Smooth muscle cell (in vitro differentiated cells): ENCODE measurements around the gene CECR2. TPM values are rescaled to one million over a fixed set of nuclear protein-coding genes. Genes with fewer than 3 reads are reported as not detected.

ENCODE experiments used
- DNase-seq: peaks from one replicate; lab custom pipeline; 2025; ENCODE audit not compliant: unreplicated experiment; lab: John Stamatoyannopoulos, UW
- H2AFZ ChIP-seq: fragments of 200-600 bp; sonication (generic); 2 replicates; pipeline ENCODE4 v1.6.0; 2016; ENCODE audit warnings: antibody characterized with exemption, low read depth, mild to moderate bottlenecking
- H3F3A ChIP-seq: fragments of 200-600 bp; sonication (generic); 2 replicates; pipeline ENCODE4 v1.6.0; 2017; ENCODE audit warnings: antibody characterized with exemption, low read depth
- H3K27ac ChIP-seq: fragments of 200-600 bp; sonication (generic); 2 replicates; pipeline ENCODE4 v1.5.1; 2016; ENCODE audit warnings: low read depth, mild to moderate bottlenecking
- H3K27me3 ChIP-seq: fragments of 200-600 bp; sonication (generic); 2 replicates; pipeline ENCODE4 v1.6.1; 2016; ENCODE audit warnings: low read depth, mild to moderate bottlenecking
- H3K36me3 ChIP-seq: fragments of 200-600 bp; sonication (generic); 2 replicates; pipeline ENCODE4 v1.5.1; 2016; ENCODE audit warnings: low read depth
- H3K4me1 ChIP-seq: fragments of 200-600 bp; sonication (generic); 2 replicates; pipeline ENCODE4 v1.5.1; 2016; ENCODE audit warnings: low read depth
- H3K4me2 ChIP-seq: fragments of 200-600 bp; sonication (generic); 2 replicates; pipeline ENCODE4 v1.6.0; 2016; ENCODE audit warnings: mild to moderate bottlenecking
- H3K4me3 ChIP-seq: fragments of 200-600 bp; sonication (generic); 2 replicates; pipeline ENCODE4 v1.5.1; 2016; ENCODE audit warnings: mild to moderate bottlenecking
- H3K79me2 ChIP-seq: fragments of 200-600 bp; sonication (generic); 2 replicates; pipeline ENCODE4 v1.6.0; 2016; ENCODE audit warnings: low read depth, mild to moderate bottlenecking
- H3K9ac ChIP-seq: fragments of 200-600 bp; sonication (generic); 2 replicates; pipeline ENCODE4 v1.6.0; 2016; ENCODE audit warnings: low read depth
- H3K9me3 ChIP-seq: fragments of 200-600 bp; sonication (generic); replicated peaks from 2 replicates; pipeline ENCODE4 v1.5.1; 2016; ENCODE audit warnings: low read depth
- H4K20me1 ChIP-seq: fragments of 200-600 bp; sonication (generic); 2 replicates; pipeline ENCODE4 v1.6.0; 2016; ENCODE audit warnings: low read depth
- WGBS: methylation state at CpG from one replicate; pipeline ENCODE4 v1.1.7; 2016; ENCODE audit warnings: low lambda C conversion rate; 5-methylcytosine and 5-hydroxymethylcytosine counted together
- polyA plus RNA-seq: library from polyadenylated mRNA; unstranded; fragments of >200 nt; fragmentation: Nextera tagmentation; extraction: Ambion mirVana; gene quantifications from 2 replicates; pipeline ENCODE4 v1.2.1, GENCODE V29; 2016
- total RNA-seq: library from RNA; depleted of rRNA; stranded (reverse); fragments of >200 nt; gene quantifications from 2 replicates; pipeline ENCODE4 v1.2.3, GENCODE V29; 2014
- TF ChIP-seq, protein P1 (sequence below): fragments of 200-600 bp; sonication (generic); IDR thresholded peaks from 2 replicates; pipeline ENCODE4 v1.5.1; 2017; ENCODE audit warnings: borderline replicate concordance, mild to moderate bottlenecking, antibody characterized with exemption; ENCODE audit not compliant: insufficient read depth, poor library complexity, severe bottlenecking

CECR2 gene
- total and polyA plus RNA-seq, 2 experiments from 2014 or later, result 1.4 to 2.8 TPM

DNA sequence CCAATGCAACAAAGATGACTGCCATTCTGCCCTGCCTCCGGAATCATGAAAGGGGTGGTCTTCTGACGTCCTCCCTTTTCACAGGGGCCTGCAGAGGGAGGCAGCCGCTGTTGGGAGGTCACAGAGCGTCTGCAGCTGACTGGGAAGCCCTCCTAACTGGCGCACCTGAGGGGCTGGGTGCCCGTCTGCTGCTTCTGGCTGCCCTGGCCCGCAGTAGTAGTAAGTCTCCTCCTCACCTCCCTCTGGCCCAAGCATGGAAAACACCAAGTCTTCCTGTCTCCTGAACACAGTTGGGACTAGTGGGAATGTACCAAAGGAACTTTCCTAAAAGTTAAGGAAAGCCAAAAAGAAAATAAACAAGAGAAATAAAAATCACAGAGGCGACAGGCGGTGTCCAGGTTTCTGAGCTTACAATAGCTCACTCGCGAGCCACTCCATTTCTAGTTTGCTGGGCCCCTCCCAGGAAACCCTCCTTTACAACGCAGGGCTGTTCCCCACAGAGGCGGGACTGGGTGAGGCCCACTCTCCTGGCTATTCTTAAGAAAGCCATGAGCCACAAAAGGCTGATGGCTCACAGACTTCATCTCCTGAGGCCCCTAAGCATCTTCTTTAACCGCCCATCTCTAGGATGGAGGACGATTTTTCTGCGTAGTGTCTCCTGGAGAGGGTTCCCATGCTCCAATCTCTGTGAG, 37.0 kb upstream of the CECR2 start:
- H3K9ac ChIP-seq, result no peak overlapping the region
- TF ChIP-seq, protein P1, sequence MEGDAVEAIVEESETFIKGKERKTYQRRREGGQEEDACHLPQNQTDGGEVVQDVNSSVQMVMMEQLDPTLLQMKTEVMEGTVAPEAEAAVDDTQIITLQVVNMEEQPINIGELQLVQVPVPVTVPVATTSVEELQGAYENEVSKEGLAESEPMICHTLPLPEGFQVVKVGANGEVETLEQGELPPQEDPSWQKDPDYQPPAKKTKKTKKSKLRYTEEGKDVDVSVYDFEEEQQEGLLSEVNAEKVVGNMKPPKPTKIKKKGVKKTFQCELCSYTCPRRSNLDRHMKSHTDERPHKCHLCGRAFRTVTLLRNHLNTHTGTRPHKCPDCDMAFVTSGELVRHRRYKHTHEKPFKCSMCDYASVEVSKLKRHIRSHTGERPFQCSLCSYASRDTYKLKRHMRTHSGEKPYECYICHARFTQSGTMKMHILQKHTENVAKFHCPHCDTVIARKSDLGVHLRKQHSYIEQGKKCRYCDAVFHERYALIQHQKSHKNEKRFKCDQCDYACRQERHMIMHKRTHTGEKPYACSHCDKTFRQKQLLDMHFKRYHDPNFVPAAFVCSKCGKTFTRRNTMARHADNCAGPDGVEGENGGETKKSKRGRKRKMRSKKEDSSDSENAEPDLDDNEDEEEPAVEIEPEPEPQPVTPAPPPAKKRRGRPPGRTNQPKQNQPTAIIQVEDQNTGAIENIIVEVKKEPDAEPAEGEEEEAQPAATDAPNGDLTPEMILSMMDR, result no peak
- DNase-seq, result no peak
- H3K9me3 ChIP-seq, result no peaks in the 10 kb centered on the region
- 92% methylated on average over 16 of the region's 16 CpGs for WGBS
- H3K27ac ChIP-seq, result no peak overlapping the region
- H2AFZ ChIP-seq, result no peak overlapping the region
- no peaks in the 10 kb centered on the region for H3K36me3 ChIP-seq
- no peaks in the 10 kb centered on the region for H3K27me3 ChIP-seq
- H3F3A ChIP-seq, result no peaks in the 10 kb centered on the region
- H3K79me2 ChIP-seq, result no peaks in the 10 kb centered on the region
- no peak overlapping the region for H3K4me2 ChIP-seq
- no peak overlapping the region for H3K4me3 ChIP-seq
- H4K20me1 ChIP-seq, result no peaks in the 10 kb centered on the region
- no peaks in the 10 kb centered on the region for H3K4me1 ChIP-seq

DNA sequence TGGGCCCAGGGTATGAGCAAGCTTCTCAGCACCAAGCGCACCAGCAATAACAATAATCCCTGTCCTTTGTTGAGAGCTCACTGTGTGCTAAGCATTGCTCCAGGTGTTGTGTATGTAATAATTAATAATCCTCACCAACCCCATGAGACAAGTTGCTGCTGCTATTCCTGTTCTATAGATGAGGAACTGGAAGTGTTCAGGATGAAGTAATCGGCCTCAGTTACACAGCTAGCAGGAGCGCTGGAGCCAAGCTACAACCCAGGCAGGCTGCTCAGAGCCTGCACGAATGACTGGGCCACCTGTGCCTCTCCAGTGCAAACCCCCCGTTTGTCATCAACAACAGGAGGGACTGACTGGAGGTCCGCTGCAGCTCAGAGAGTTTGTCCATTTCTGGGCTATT, 35.2 kb upstream of the CECR2 start:
- Histone ChIP-seq H3F3A (no peaks in the 10 kb centered on the region), H3K27ac (no peak overlapping the region), H3K9me3 (no peaks in the 10 kb centered on the region), H3K36me3 (no peaks in the 10 kb centered on the region), H3K27me3 (no peaks in the 10 kb centered on the region), H4K20me1 (no peaks in the 10 kb centered on the region), H3K4me3 (no peak overlapping the region), H3K4me1 (no peaks in the 10 kb centered on the region), H3K9ac (no peak overlapping the region), H3K79me2 (no peaks in the 10 kb centered on the region), H3K4me2 (no peak overlapping the region), H2AFZ (no peak overlapping the region)
- TF ChIP-seq, protein P1, result no peak
- no peak for DNase-seq
- 96% methylated on average over 6 of the region's 6 CpGs for WGBS

DNA sequence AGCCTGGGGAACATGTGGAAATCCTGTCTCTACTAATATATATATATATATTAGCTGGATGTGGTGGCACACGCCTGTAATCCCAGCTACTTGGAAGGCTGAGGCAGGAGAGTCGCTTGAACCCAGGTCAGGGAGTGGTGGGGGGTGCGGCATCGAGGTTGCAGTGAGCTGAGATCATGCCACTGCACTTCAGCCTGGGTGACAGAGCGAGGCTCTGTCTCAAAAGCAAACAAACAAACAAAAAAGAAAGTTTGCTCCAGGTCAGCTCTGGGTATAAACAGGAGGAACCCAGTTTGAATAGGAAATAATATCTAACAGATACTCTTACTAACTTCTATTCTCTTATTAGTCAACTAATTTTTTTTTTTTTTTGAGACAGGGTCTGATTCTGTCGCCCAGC, 34.3 kb upstream of the CECR2 start:
- Histone ChIP-seq H2AFZ (no peak overlapping the region), H3K36me3 (no peaks in the 10 kb centered on the region), H3K4me1 (no peaks in the 10 kb centered on the region), H3K9me3 (no peaks in the 10 kb centered on the region), H3F3A (no peaks in the 10 kb centered on the region), H3K27ac (no peak overlapping the region), H4K20me1 (no peaks in the 10 kb centered on the region), H3K9ac (no peak overlapping the region), H3K79me2 (no peaks in the 10 kb centered on the region), H3K4me2 (no peak overlapping the region), H3K4me3 (no peak overlapping the region), H3K27me3 (no peaks in the 10 kb centered on the region)
- DNase-seq, result no peak
- TF ChIP-seq, protein P1, result no peak
- WGBS, result 84% methylated on average over 6 of the region's 6 CpGs

DNA sequence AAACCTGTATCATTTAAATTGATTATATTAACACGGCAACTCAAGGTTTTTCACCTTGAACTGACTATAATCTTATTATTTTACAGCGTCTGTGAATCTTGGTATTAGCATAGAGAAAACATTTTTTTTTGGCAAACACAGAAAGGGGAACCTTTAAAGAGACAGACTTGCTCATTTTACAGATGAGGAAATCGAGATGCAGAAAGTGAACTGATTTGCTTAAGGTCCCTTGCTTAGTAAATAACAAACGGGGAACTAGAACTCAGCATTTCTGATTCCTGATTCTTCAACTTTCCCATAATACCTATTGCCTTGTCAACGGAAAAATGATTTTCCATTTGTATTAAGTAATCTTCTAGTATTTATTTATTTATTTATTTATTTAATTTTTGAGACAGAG, 33.2 kb upstream of the CECR2 start:
- no peaks in the 10 kb centered on the region for H3K27me3 ChIP-seq
- TF ChIP-seq, protein P1, result no peak
- H3K9me3 ChIP-seq, result no peaks in the 10 kb centered on the region
- H3K9ac ChIP-seq, result no peak overlapping the region
- H4K20me1 ChIP-seq, result no peaks in the 10 kb centered on the region
- H2AFZ ChIP-seq, result no peak overlapping the region
- no peak for DNase-seq
- no peak overlapping the region for H3K27ac ChIP-seq
- 90% methylated on average over 5 of the region's 5 CpGs for WGBS
- H3K4me2 ChIP-seq, result no peak overlapping the region
- H3K36me3 ChIP-seq, result no peaks in the 10 kb centered on the region
- H3K4me3 ChIP-seq, result no peak overlapping the region
- H3F3A ChIP-seq, result no peaks in the 10 kb centered on the region
- H3K79me2 ChIP-seq, result no peaks in the 10 kb centered on the region
- no peaks in the 10 kb centered on the region for H3K4me1 ChIP-seq
